ENCODE data around the gene GABBR2.

The GABBR2 gene

DNA sequence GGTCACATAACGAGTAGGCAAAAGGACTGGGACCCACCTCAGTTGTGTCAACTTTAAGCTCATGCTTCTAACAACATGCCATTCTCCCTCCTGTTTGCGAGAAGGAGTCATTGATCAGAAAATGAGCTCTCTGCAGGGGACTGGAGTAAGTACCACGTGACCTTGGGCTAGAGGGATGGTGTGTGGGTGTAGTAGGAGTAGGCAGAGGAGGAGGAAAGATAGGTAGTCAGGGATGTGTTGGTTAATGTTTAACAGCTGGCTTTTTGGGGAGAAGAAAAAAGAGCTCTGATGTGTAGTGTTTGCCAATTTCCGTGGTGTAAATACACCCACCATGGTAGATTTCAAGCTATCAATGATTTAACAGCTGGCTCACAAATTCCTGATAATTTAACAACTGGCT lies 293.0 kb downstream of the GABBR2 start:
- TF ChIP-seq, protein P1, sequence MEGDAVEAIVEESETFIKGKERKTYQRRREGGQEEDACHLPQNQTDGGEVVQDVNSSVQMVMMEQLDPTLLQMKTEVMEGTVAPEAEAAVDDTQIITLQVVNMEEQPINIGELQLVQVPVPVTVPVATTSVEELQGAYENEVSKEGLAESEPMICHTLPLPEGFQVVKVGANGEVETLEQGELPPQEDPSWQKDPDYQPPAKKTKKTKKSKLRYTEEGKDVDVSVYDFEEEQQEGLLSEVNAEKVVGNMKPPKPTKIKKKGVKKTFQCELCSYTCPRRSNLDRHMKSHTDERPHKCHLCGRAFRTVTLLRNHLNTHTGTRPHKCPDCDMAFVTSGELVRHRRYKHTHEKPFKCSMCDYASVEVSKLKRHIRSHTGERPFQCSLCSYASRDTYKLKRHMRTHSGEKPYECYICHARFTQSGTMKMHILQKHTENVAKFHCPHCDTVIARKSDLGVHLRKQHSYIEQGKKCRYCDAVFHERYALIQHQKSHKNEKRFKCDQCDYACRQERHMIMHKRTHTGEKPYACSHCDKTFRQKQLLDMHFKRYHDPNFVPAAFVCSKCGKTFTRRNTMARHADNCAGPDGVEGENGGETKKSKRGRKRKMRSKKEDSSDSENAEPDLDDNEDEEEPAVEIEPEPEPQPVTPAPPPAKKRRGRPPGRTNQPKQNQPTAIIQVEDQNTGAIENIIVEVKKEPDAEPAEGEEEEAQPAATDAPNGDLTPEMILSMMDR (IDR thresholded peaks at IDR 0.05; ENCODE audit: low read depth, low read length): no peak

DNA sequence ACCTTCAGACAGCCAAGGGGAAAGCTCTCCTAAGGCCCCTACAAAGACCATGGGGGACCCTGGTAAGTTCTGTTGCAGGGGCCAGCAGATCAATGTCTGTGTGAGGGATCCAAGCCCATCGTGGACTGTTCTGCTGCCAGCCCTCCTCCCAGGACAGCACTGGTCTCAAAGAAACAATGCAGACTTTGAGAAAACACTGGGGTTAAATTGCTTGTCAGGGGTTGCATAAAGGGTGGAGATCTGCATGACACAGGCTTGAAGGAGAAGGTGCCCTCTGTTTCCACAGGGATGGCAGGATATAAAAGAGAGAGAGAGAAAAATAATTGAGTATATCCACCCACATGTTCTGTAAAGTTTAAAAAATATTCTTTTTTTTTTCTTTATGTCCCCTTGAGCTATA lies 295.7 kb downstream of the GABBR2 start:
- H3K4me3 ChIP-seq (ENCODE audit: low read depth, low read length): no peak overlapping the region

More for the DNA sequence above, 293.0 kb downstream of the GABBR2 start:
- no peak overlapping the region for H3K4me3 ChIP-seq (ENCODE audit: low read depth, low read length)

DNA sequence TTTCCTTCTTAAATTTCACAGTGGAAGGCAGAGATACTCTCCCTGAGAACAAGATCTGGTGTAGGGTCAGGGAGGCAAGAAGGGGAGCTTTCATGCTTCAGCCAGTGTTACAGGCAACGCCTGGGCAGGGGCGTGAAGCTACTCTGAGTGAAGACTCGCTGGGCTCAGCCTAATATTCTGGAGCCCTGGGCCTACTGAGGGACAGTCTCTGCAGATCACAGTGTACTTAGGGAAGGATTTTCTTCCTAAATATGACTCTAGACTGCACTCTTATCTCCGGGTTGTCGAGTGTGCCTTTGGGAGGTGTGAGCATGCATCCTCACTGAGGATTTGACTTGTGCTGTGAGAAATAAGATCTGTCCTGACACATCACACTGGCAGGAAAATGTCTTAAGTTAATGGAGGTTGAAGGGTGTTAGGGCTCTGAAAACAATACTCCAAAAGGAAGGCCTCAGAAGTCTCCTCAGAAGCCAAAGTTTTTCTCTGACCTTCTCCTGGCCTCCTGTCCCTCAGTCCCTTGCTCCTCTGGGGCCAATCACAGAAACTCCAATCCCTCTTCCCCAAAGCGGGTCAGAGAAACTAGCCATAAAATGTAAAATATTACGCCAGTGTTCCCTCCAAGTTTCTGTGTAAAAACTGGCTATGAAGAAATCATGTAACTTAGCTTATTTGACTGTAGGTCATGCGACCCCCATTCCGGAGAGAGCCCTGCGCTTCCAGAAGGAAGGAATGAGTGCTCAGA lies 296.5 kb downstream of the GABBR2 start:
- H3K4me3 ChIP-seq (ENCODE audit: low read depth, low read length): no peak overlapping the region
- TF ChIP-seq, protein P1 (IDR thresholded peaks at IDR 0.05; ENCODE audit: low read depth, low read length): no peak

More for the DNA sequence above, 295.7 kb downstream of the GABBR2 start:
- TF ChIP-seq, protein P1 (IDR thresholded peaks at IDR 0.05; ENCODE audit: low read depth, low read length): no peak

DNA sequence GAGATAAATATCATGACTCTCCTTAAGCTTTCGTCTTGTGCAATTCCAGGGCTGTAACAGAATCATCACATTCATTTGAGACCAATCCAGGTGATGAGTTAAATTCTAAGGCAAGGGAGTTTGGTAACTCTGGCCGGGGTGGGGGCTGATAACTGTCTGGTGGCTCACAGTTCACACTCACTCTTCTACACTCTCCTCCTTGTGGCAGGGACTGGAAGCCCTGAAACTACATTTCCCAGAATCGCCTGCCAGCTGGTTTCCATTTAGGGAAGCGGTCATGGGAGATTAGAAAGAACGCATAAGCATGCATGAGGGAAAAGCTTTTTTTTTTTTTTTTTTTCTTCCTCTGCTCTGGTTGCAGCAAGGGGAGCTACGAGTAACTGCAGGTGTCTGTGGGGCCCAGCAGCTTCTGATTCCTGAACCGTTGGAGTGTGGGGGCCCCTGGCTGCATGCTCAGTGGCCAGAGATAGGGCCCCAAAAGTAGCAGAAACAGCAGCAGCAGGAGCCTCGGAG lies 298.5 kb downstream of the GABBR2 start:
- TF ChIP-seq, protein P1 (IDR thresholded peaks at IDR 0.05; ENCODE audit: low read depth, low read length): peak; percentile 60
- H3K4me3 ChIP-seq (ENCODE audit: low read depth, low read length): no peak overlapping the region; the same call in 1 of the 2 replicates

DNA sequence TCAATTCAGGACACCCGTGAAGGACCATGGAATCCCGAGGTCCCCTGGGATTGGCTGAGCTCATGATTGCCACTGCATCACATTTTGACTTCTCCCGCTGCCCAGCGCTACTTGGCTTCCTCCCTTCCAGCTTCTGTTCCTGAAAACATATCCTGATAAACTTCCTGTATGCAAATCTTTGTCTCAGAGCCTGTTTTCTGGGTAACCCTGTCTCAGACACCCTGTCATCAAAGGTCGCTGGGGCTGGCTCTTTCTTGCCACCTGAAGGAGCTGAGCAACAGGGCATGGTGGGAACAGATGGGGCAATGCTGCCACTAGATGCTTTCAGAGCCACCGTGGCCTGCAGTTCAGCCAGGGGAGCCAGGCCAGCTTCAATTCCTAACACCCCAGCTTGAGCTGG lies 299.0 kb downstream of the GABBR2 start:
- H3K4me3 ChIP-seq (ENCODE audit: low read depth, low read length): no peak overlapping the region
- TF ChIP-seq, protein P1 (IDR thresholded peaks at IDR 0.05; ENCODE audit: low read depth, low read length): no peak

DNA sequence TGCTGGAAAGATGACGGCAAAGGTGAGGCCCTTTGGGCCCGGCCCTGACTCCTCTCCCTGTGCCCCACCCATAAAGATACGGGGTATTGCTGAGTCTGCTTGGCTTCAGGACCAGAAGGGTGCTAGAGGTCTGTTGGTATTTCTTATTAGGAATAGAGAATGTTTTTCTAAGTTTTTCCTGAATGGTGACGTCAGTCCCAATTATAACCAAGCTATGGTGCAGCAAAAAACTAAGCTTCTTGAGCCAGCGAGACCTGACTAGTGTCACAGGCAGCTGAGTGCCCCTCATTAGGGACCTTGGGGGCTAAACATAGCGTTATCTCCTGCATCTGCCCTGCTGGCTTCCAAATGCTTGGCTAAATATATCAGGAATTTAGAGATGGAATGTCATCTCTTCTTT lies 302.3 kb downstream of the GABBR2 start:
- TF ChIP-seq, protein P1 (IDR thresholded peaks at IDR 0.05; ENCODE audit: low read depth, low read length): no peak
- H3K4me3 ChIP-seq (ENCODE audit: low read depth, low read length): no peak overlapping the region

DNA sequence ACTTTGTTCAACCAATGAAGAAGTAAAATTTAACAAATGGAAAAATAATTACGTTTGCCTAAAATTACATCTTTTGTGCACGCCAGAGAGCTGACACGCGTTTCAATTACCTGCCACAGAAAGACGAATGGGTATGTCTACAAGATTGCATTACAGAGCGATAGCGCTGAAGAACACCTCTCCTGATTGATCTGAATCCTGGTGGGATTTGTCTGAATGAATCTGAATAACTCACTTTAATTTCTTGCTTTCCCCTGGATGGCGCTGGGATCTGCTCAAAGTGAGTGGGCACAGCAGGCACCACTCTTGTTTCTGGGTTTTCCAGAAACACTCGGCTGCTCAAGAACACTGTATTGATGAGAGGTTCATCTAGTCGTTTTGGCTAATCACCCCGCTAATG lies 304.5 kb downstream of the GABBR2 start:
- H3K4me3 ChIP-seq (ENCODE audit: low read depth, low read length): no peak overlapping the region
- TF ChIP-seq, protein P1 (IDR thresholded peaks at IDR 0.05; ENCODE audit: low read depth, low read length): no peak
